SK-N-SH treated with all-trans-retinoic acid at 6 μM for 48 hours (cell line): Measurements from ENCODE around the gene PFKP.

Source experiments
- ARNTL ChIP-seq: fragments of 450-650 bp; formaldehyde crosslinking; IDR thresholded peaks from 2 replicates; pipeline ENCODE4 v1.5.0; 2020; ENCODE audit warnings: low read depth, mild to moderate bottlenecking, moderate library complexity, borderline replicate concordance
- PATZ1 ChIP-seq: fragments of 250-450 bp; sonication (Bioruptor Pico); IDR thresholded peaks from 2 replicates; pipeline ENCODE4 v1.8.0; 2020; ENCODE audit warnings: mild to moderate bottlenecking, moderate library complexity, borderline replicate concordance
- ZNF8 ChIP-seq: fragments of 450-650 bp; formaldehyde crosslinking; IDR thresholded peaks from 2 replicates; pipeline ENCODE4 v1.5.0; 2020; ENCODE audit warnings: mild to moderate bottlenecking, moderate library complexity

- TF ChIP-seq ZNF8 (CRISPR knock-in tag) = no peak
- TF ChIP-seq PATZ1 (CRISPR knock-in tag) = no peak
- TF ChIP-seq ARNTL (CRISPR knock-in tag) = no peak
Measured at GRCh38 chr10:3109196-3109595, 41.8 kb downstream of the PFKP start.
